Central memory CD4-positive, alpha-beta T cell (primary cell): Measurements from ENCODE around the gene TERB1.

Source experiments
- DNase-seq: peaks from one replicate; pipeline ENCODE4 v3.0.0; 2022
- total RNA-seq, 3 experiments: gene quantifications; one replicate each; lab custom pipeline; 2026; lab: John Stamatoyannopoulos, UW

TERB1 gene
- 0.04 to 0.58 (median 0.05) reads per million in 3 experiments for total RNA-seq

GRCh38 chr16:66801320-66802105 is at the start of gene TERB1:
Gene TERB1 (minus strand): TSS chr16:66801584. CDS start chr16:66796798, 4,786 bp downstream.
- DNase-seq, result no peak

- no peak for DNase-seq
Observed at GRCh38 chr16:66850115-66850815, 48.9 kb upstream of the TERB1 start.

GRCh38 chr16:66849549-66849948 is 48.2 kb upstream of the TERB1 start:
- DNase-seq, result no peak

- no peak for DNase-seq
Observed at GRCh38 chr16:66849021-66849420, 47.6 kb upstream of the TERB1 start.

- DNase-seq, result no peak
Observed at GRCh38 chr16:66848172-66848571, 46.8 kb upstream of the TERB1 start.

GRCh38 chr16:66847533-66848067 is 46.2 kb upstream of the TERB1 start:
- DNase-seq, result no peak

- no peak for DNase-seq
Observed at GRCh38 chr16:66846831-66847230, 45.4 kb upstream of the TERB1 start.

- DNase-seq, result no peak
Observed at GRCh38 chr16:66846266-66846665, 44.9 kb upstream of the TERB1 start.

- DNase-seq, result no peak
Observed at GRCh38 chr16:66845791-66846221, 44.4 kb upstream of the TERB1 start.

- DNase-seq, result no peak
Observed at GRCh38 chr16:66845080-66845410, 43.7 kb upstream of the TERB1 start.

GRCh38 chr16:66844342-66845079 is 43.1 kb upstream of the TERB1 start, which contains the start of gene CA7:
Gene CA7 (plus strand): TSS chr16:66844414. CDS start chr16:66844488, 74 bp downstream.
- DNase-seq, result no peak

- no peak for DNase-seq
Observed at GRCh38 chr16:66844009-66844341, 42.6 kb upstream of the TERB1 start.

- DNase-seq, result no peak
Observed at GRCh38 chr16:66843191-66843590, 41.8 kb upstream of the TERB1 start.

GRCh38 chr16:66842765-66843164 is 41.4 kb upstream of the TERB1 start:
- DNase-seq, result no peak

- DNase-seq, result no peak
Observed at GRCh38 chr16:66841366-66841765, 40.0 kb upstream of the TERB1 start.

- DNase-seq, result no peak
Observed at GRCh38 chr16:66840883-66841282, 39.5 kb upstream of the TERB1 start.

GRCh38 chr16:66834746-66835145 is 33.4 kb upstream of the TERB1 start:
- DNase-seq, result no peak

GRCh38 chr16:66832661-66833305 is 31.4 kb upstream of the TERB1 start:
- no peak for DNase-seq

- DNase-seq, result no peak
Observed at GRCh38 chr16:66832190-66832589, 30.8 kb upstream of the TERB1 start.

- peak; percentile 89 for DNase-seq
Observed at GRCh38 chr16:66830422-66831404, 29.3 kb upstream of the TERB1 start, which contains the start of gene NAE1. Gene NAE1 (minus strand): TSS chr16:66830976. CDS start chr16:66830899, 77 bp downstream.

GRCh38 chr16:66824006-66824405 is 22.6 kb upstream of the TERB1 start:
- DNase-seq, result no peak
